HG03342 (cell line): ENCODE data around the gene SERINC2.
"Not testable (repeated sequence)": the region's sequence is repeated elsewhere in the genome, so short reads cannot be mapped to it uniquely, and the experiment has no call there.

Experiments used
- ATAC-seq: cut with Tn5 transposase; IDR thresholded peaks from one replicate; pipeline ENCODE4 v1.9.1; 2021; ENCODE audit warnings: mild to moderate bottlenecking, moderate library complexity; ENCODE audit not compliant: unreplicated experiment

Gene SERINC2

DNA sequence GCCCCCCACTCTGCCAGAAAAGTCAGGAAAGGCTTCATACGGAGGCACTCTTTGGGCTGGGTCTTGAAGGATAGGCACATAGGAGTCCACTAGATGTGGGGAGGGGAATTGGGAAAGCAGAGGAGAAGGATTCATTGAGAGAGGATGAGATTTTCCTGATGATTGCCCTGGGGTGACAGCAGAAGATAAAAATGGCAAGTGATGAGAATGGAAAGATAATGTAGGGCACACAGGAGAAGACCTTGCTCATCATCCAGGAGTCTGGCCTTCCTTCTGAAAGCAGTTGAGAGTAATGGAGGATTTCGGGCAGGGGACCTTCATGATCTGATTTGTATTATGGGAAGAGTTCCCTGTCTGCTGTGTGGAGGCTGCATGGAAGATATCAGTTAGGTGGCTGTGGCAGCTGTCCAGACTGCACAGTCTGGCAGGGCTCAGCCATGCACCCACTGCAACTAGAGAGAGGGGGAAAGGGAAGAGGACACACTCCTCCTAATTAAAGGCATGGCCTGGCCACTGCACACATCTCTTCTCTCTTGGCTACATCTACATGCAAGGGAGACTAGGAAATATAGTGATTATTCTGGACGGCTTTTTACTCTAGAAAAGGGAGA lies 30.5 kb upstream of the SERINC2 start:
- no peak for ATAC-seq

DNA sequence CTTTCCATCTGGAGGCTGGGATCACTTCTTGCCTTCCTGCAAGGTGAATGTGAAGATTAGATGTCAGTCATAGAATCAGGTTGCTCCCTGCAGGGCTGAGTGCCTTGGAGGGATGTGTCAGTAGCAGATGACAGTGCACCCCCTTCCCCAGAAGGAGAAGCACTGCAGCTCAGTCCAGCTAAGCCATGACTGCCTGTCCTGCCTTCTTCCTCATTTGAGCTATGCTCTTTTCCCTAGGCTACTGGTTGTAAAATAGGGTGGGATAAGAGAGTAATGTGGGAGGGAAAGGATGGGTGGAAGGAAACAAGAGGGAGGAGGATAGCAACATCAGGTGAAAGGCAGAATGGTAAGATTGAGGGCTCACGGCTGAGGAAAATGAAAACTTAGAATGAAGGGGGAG lies 29.0 kb upstream of the SERINC2 start:
- no peak for ATAC-seq

DNA sequence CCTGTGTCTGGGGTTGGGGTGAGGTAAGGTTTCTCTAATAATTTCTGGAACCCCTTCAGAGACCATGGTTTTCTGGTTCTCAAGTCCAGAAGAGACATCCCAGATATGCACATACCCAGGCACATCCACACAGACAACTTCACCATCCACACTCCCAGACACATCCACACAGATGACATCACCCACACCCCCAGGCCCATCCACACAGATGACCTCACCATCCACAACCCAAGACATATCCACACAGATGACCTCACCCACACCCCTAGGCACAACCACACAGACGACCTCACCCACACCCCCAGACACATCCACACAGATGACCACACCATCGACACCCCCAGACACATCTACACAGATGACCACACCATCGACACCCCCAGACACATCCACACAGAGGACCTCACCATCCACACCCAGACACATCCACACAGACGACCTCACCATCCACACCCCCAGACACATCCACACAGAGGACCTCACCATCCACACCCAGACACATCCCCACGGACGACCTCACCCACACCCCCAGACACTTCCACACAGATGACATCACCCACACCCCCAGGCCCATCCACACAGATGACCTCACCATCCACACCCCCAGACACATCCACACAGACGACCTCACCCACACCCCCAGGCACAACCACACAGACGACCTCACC lies 26.3 kb upstream of the SERINC2 start:
- not testable (repeated sequence) for ATAC-seq

DNA sequence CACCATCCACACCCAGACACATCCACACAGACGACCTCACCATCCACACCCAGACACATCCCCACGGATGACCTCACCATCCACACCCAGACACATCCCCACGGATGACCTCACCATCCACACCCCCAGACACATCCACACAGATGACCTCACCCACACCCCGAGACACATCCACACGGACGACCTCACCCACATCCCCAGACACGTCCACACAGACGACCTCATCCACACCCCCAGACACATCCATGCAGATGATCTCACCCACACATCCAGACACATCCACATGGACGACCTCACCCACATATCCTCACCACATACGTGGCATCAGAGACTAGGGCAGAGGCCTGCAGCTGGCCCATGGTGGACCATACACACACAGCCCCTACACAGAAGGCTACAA lies 25.4 kb upstream of the SERINC2 start:
- ATAC-seq = no peak

DNA sequence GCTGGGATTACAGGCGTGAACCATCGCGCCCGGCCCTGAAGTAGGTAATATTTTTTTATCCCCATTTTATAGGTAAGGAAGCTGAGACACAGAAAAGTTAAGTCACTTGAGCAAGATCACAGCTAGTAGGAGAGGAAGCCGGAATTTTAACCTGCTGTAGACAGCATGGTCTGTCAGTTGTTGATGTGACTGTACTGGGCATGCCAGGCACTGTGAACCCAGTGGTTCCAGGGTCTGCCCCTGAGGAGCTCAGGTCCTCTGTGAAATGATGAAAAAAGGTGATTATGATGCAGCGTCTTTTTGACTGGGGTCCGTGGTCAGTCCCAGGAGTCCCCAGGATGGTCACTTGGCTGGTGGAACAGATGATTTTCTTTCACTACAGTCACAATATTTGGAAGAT lies 23.4 kb upstream of the SERINC2 start:
- no peak for ATAC-seq

DNA sequence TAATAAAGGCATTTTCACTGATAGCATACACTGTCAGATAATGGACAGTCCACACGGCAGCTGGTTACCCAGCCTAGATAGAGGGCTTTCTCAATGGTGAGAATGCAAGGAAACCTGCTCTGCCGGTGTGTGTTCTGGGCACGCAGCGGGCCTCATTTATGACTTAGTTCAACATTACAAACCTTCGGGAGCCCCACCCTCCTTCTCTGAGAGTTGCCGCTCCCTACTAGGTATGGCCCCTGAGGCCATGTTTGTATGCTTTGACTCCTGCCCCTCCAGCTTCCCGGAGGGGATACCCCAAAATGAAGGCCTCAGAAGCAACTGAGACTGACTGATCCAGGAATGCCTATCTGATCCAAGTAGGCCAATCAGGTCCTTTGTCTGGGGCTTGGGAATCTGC lies 22.9 kb upstream of the SERINC2 start:
- ATAC-seq = no peak

DNA sequence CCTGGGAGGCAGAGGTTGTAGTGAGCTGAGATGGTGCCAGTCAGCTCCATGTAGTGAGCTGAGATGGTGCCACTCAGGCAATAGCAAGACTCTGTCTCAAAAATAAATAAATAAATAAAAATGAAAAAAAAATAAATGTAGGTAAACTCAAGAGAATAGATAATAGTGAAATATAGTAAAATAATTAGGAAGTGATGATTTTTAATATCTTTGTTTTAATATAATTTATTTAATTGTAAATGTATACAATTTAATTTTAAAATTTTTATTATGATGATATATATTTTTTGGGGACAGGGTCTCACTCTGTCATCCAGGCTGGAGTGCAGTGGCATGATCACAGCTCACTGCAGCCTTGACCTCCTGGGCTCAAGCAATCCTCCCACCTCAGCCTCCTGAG lies 19.6 kb upstream of the SERINC2 start:
- ATAC-seq = no peak

DNA sequence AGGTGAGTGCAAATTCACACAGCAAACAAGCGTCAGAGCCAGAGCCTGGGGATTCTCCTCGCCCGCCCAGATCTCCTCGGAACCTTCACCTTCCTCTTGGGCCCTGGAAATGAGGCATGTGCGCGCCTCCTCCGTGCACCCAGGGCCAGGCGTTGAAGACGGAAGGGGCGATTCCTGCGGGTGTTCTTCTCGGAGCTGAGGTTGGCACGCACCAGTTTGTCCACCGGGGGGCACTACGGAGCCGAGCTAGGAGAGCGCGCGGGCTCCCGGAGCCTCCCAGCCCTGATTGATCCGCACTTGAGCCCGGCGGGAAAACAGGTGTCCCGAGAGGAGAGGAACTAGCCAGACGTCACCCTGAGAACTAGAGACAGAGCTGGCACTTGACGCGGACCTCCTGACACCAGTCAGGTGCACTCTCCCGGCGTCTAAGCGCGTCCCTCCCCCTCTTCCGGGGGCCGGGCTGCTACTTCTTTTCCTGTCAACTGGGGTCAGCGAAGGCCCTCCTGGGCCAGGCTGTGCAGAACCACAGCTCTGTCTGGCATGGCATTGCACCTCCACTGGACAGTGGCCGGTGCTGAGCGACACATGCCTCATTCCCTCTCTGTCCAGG lies 18.3 kb upstream of the SERINC2 start:
- ATAC-seq = peak; percentile 87

DNA sequence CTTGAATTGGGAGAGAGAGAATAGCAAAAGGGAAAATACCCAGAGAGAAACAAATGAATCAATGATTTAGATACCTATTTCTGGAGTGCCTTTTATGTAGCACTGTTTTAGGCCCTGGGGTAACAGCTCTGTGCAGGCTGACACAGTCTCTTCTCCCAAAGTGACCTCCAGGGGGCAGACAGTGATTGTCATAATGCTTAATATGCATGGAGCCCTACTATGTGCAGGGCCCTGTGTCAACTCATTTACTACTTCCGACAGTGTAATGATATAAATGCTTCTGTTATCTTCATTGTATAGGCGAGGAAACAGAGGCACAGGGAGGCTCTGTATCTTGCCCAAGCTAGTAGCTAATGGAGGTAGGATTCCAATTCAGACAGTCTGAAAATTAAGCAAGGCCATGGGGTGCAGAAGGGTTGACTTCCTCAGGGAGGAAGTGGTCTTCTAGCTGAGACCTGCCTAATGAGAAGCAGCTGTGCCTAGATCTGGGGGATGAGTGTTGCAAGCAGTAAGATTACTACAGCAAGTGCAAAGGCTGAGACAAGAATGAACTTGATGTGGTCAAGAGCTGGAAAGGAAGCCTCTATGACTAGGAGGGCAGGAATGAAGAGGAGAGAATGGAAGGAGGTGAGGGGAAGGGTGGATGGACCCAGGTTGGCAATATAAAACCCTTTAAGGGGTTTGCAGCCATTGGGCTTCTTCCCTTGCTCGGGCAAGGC lies 16.2 kb upstream of the SERINC2 start:
- no peak for ATAC-seq

DNA sequence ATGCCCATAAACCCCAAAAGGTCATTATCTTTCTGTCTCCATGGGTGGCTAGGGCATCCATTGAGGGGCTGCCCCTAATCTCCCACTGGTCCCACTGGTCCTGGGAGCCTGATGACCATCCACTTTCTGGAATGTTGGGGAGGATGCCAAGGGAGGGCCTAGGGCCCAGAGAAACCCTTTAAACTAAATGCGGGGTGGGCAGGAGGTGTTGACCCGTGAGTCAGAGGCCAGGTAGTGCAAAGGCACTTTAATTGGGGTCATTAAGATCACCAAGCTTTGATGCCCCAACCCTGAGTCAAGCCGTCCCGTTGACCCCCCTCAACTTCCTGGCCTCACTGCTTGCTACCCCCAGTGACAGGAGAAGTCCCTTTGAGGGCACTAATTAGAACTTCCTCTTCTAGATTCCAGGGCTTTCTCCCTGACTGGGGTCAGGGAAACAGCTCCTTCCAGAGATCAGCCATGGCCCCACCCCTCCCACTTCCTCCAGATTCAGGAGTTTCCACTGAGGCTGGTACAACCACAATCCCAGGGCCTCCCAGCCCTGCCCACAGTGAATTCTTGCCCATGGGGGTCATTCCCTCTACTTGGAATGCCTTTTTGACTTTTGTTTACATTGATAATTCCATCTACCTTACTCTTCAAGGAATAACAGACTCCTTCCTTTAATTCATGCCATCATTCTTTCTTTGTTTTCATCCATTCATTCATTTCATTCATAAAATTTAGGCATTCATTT lies 15.5 kb upstream of the SERINC2 start:
- ATAC-seq = no peak

DNA sequence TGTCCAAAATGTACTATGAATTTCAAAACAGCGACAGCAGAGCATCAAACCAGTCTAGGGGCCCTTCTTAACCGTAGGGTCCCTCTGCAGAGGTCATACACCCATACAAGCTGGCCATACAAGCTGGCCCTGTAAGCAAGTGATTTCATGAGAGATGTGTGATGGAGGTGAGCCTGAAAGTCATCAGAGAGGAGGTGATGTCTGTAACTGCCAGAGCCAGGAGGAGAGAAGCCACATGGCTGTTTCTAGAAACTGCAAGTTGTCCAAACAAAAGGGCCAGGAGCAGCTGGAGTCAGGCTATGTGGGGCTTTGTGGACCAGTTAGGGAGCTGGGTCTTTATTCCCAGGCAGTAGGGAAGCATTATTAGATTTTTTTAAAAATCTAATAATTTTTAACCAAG lies 14.8 kb upstream of the SERINC2 start:
- ATAC-seq = no peak

DNA sequence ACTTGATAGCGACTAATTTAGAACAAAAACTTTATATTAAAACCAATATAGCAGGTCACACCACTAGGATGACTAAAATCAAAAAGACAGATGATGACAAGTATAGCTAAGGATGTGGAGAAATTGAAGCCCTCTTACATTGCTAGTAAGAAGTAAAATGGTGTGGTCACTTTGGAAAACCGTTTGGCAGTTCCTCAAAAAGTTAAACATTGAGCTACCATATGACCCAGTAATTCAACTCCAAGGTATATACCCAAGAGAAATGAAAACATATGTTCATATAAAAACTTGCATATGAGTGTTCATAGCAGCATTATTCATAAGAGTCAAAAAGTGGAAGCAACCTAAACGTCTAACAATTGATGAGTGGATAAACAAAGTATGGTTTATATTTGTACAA lies 13.0 kb upstream of the SERINC2 start:
- ATAC-seq = no peak

DNA sequence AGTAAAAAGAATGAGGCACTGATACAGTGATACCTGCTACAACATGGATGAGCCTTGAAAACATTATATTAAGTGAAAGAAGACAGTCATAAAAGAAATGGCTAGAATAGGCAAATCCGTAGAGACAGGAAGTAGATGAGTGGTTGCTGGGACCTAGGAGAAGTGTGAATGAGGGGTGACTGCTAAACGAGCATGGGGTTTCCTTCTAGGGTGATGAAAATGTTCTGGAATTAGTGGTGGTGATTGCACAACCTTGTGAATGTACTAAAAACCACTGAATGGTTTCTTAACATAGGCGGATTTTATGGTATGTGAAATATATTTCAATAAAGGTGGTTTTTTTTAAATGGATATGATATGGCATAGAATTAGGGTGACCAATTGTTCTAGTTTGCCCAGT lies 12.6 kb upstream of the SERINC2 start:
- no peak for ATAC-seq

DNA sequence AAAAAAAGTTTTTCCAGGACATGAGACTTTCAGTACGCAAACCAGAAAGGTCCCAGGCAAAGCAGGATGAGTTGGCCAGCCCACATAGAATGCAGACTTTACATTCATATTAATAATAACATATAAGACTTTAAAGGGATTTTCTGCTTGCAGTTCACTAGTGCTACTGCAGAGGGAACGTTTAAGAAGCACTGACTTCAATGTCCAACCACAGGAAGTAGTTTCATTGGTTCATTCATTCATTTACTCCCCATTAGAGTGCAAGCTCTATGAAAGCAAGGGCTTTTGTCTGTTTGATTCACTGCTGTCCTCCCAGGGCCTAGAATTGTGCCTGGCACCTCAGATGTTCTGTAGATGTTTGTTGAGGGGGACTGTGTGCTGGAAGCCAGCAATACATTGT lies 11.8 kb upstream of the SERINC2 start:
- ATAC-seq = no peak

DNA sequence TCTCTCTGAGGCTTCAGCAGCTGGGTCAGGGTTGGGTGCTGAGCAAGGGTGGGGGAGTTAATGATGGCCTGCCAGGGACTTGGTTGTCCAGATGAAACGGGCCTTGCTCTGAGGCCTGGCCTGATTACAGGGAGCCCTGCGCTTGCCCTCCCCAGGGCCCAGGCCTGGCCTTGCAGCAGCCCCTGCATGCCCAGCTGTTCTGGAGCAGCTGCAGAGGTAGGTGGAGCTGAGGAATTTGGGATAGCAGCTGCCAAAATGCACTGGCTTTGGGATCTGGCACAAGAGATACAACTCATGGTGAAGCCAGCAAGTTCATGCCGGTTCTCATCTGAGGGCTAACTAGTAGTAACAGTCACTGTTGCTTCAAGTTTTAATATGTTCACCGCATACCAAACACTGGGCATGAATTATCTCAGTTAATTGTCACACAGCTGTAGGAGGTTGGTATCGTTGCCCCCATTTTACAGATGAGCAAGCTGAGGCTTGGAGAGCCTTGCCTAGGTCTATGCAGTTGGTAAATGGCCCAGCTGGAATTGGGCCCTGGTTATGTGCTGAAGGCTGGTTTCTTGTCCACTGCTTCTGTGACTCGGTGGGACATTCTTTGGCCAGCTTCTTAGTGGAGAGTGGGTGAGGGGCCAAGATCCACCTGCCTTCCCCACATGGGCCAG lies 7.3 kb upstream of the SERINC2 start:
- no peak for ATAC-seq

DNA sequence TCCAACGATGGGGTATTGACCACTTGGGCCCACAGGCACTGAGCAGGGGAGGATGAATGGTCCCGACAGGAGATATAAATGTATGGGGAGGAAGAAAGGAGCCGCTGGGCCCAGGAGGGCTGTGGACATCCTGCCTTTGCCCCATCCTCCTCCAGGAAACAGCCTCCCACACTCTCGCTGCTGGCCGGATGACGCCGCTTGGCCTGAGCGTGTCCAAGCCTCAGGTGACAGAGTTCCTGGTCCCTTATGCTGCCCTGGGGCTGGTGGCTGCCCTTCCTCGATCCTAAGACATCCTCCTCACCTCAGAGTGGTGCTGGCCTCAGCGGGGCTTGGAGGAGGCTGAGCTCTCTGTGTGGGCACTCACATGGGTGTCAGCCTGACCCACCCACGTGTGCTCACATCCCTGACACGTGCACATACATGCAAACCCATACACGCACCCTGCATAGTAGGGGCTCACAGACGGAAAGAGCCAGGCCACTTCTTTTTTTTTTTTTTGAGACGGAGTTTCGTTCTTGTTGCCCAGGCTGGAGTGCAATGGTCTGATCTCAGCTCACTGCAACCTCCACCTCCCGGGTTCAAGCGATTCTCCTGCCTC lies 5.9 kb upstream of the SERINC2 start:
- ATAC-seq = no peak

DNA sequence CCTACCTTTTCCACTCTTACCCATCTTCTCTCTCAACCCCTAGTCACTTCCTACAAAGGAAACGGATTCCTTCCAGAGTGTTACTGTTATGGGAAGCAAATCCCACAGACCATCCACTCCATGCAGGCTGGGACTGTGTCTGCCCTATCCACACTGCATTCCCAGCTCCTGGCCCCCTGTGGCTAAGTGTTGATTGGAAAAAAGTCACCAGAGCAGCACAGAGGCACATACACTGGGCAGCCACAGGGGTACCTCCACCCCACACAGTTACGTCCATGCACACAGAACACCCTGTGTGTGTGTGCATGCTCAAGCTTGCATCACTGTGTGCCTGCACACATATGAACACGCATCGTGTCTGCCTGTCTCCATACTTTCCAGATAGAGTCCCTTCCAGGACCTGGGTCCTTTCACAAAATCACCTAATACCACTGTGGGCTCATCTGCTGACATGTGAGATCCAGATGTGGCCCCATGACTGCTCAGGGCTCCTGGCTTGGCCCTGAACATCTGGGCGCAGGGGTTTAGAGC lies 4.2 kb upstream of the SERINC2 start:
- ATAC-seq = no peak

DNA sequence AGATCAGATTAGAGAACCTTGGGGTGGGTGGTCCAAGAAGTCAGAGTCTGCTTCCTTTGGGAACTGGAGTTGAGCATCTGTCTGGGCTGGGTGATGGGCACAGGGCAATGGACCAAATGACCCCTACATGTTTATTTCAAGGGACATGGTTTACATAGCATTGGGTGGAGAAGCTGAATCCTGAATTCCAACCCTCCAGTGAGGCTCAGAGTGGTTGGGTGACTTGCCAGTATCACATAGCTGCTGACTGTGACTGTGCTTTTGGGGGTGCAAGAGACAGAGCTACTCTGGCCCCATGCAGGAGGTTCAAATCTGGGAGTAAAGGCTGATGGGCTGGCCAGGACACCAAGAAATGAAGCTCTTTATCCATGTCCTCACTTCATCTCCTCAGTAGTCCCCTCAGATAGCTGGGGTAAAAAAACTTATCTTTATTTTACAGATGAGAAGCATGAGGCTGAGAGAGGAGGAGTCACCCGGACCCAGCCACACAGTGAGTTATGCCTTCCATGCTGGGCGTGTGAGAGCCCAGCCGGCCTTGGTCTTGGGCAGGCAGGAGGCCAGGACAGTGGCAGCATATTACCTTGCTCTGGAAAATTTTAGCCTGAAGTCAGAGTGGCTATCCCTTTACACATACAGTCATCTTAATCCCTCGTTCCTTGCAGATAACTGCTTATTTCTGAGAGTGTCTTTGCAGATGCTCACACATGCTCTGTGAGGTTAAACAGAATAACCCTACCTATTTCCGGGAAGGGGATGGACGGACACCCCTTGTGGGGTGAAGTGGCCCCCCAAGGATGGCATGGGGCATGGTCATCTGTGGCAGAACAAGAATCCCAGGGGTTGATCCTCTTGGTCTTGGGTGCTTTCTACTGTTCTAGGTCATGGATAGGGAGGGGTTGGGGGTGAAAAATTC lies 2.8 kb upstream of the SERINC2 start:
- no peak for ATAC-seq

DNA sequence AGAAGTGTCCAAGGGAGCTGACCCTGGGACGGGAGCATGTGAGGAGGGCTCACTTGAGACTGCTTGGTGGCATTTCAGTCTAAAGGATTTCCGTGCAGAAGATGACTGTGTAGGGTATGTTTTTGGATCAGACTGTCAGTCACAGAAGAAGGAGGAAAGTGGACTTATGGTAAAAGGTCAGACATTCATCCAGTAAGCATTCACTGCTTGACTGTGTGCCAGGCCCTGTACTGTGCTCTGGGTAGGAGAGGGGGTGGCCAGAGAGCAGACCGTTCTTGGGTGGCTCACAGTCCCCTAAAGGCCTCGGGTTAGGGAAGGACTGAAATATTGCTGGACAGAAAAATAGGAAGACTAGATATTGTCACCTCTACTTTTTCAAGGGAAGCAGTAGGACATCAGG lies 2.1 kb upstream of the SERINC2 start:
- ATAC-seq = no peak
